Measurements from ENCODE around the gene ZNF710.
A peak's percentile ranks its signal among the peaks of the same experiment; 100 is the strongest.
"Not testable (repeated sequence)": the region's sequence is repeated elsewhere in the genome, so short reads cannot be mapped to it uniquely, and the experiment has no call there.

Gene ZNF710

GRCh38 chr15:90060797-90061196 lies 59.7 kb downstream of the ZNF710 start:
- peak in 1 of 14 donors; percentile 30 for DNase-seq

DNA sequence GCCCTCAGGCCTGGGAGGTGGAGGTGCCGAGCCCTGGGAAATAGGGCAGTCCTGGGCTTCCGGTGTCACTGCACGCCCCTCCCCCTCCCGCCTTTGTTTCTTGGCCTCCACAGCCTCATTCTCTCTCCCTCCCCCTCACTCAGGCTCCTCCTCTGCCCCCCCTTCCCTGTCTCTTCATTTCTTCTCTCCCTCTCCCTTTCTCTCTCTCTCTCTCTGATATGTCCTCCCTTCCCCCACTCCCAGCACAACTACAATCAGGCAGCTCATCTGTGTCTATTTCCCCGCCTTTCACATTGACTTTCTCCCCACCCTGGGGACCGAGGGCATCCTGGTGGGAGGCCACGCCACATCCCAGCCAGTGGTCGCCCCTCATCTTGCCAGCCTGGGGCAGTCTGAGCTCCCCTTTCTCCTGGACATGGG lies 60.9 kb downstream of the ZNF710 start:
- peak in 2 of 14 donors; percentile 12 to 48 for DNase-seq

- no peak for DNase-seq
Measured at GRCh38 chr15:90062462-90062932, 61.4 kb downstream of the ZNF710 start.

GRCh38 chr15:90062973-90063769 lies 62.0 kb downstream of the ZNF710 start:
- peak in 4 of 14 donors; percentile 38 to 62 (median 49) for DNase-seq

DNA sequence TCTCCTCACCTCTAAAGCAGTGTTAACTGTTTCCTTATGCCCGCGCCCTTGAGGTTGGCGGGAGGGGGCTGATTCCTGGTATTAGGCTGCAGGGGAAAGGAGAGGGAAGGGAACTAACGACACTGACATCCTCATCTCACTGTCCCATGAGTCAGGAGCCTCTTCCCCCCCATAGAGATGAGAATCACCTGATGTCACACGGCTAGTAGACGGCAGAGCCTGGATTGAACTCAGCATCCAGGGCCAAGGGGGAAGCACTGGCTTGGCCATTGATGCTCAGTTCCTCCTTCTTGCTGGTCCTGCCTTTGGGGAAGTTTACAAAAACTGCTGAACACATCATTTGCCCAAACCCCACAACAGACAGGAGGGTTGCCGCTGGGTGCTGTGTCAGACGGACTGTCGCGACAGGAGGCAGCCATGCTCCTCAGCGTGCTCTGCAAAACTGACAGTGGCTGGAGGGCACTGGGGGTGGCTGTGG lies 62.7 kb downstream of the ZNF710 start:
- peak in 10 of 14 donors; percentile 16 to 65 (median 48) for DNase-seq

DNA sequence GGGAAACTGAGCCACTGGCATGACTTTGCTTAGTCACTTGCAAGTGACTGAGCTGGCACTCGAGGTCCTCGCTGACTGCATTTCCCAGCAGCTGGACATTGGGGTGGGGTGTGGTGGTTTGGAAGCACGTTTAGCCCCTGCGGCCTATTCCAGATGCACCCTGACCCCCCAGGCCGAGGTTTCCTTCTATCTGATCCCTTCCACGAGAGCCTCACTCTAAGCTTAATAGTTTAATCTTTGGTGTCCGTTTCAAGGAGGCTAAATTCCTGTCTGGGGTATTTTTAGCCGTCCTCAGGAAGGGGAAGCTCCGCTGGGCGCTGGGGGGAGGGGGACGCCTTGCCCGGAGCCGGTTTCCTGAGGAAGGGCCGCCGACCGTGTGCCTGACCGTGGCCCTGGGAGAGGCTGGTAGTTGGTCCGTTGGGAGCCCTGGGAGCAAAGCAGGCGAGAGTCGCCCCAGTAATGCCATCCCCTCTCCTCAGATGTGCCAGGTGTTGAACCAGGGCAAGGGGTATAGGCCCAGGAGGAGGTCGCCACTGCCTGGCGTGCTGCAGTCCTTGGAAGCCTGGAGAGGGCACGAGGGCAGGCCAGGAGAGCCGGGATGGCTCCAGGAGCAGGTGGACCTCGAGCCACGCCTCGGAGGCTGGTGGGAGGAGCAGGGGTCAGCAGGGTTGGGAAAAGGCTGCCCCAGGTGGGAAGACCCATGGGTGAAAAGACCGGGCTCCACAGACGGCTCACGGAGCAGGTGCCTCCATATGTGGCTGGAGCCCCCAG lies 64.0 kb downstream of the ZNF710 start:
- peak in 9 of 14 donors; percentile 16 to 48 (median 23) for DNase-seq

GRCh38 chr15:90065682-90066049 lies 64.5 kb downstream of the ZNF710 start:
- no peak for DNase-seq

GRCh38 chr15:90067181-90067952 lies 66.2 kb downstream of the ZNF710 start:
- DNase-seq: no peak

DNA sequence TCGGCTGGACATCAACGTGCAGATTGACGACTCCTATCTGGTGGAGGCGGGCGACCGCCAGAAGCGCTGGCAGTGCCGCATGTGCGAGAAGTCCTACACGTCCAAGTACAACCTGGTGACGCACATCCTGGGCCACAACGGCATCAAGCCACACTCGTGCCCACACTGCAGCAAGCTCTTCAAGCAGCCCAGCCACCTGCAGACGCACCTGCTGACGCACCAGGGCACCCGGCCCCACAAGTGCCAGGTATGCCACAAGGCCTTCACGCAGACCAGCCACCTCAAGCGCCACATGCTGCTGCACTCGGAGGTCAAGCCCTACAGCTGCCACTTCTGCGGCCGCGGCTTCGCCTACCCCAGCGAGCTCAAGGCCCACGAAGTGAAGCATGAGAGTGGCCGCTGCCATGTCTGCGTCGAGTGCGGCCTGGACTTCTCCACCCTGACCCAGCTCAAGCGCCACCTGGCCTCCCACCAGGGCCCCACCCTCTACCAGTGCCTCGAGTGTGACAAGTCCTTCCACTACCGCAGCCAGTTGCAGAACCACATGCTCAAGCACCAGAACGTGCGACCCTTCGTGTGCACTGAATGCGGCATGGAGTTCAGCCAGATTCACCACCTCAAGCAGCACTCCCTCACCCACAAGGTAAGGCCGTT lies 67.0 kb downstream of the ZNF710 start:
- DNase-seq: no peak

DNA sequence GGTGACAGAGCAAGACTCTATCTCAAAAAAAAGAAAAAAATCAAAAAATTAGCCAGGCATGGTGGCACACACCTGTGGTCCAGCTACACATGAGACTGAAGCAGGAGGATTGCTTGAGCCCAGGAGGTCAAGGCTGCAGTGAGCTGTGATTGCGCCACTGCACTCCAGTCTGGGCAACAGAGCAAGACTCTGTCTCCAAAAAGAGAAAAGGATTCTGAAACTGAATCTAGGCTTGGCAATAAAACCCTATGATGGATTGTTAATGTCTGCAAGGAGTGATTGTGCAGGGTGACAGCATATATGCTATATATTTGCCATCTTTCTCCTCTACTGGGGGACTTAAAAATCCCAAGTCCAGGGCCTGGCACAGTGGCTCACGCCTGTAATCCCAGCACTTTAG lies 69.5 kb downstream of the ZNF710 start:
- not testable (repeated sequence) for DNase-seq

GRCh38 chr15:90071220-90071807 lies 70.2 kb downstream of the ZNF710 start:
- DNase-seq: peak in 11 of 14 donors; percentile 1 to 68 (median 41)

DNA sequence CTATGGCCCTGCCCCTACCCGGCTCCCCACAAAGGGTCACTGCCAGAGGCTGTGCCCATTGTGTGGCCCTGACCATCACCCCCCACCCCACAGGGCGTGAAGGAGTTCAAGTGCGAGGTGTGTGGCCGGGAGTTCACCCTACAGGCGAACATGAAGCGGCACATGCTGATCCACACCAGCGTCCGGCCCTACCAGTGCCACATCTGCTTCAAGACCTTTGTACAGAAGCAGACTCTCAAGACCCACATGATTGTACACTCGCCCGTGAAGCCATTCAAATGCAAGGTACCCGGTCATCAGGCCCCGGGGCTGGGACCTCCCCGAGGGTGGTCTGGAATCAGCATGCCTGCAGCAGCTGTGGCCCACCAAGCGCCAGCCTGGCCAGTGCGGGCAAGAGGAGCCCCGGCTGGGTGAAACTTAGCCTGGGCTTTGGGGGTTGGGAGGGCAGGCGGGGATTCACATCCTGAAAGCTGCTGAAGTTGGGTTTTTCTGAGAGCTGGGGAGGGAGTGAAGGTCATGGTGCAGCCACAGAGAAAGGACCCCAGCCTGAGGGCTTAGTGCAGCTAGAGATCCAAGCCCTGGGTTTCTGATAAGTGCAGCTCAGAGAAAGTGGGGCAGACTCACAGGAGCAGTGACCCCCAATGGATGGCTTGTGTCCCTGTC lies 72.0 kb downstream of the ZNF710 start:
- no peak for DNase-seq

GRCh38 chr15:90074023-90074422 lies 72.9 kb downstream of the ZNF710 start:
- DNase-seq: no peak

GRCh38 chr15:90074916-90075315 lies 73.8 kb downstream of the ZNF710 start:
- DNase-seq: no peak

- no peak for DNase-seq
Measured at GRCh38 chr15:90075420-90076289, 74.5 kb downstream of the ZNF710 start.

GRCh38 chr15:90076716-90077115 lies 75.6 kb downstream of the ZNF710 start:
- no peak for DNase-seq

GRCh38 chr15:90078965-90079364 lies 77.8 kb downstream of the ZNF710 start:
- no peak for DNase-seq

- no peak for DNase-seq
Measured at GRCh38 chr15:90079619-90080457, 78.7 kb downstream of the ZNF710 start.

GRCh38 chr15:90080458-90080755 lies 79.3 kb downstream of the ZNF710 start:
- DNase-seq: no peak
